CD4-positive, alpha-beta T cell treated with Interleukin-15 for 1 hour (primary cell): ENCODE data around the gene PIEZO2.
"Not testable (repeated sequence)": the region's sequence is repeated elsewhere in the genome, so short reads cannot be mapped to it uniquely, and the experiment has no call there.

ENCODE experiments used
- DNase-seq: peaks from one replicate; pipeline ENCODE4 v3.0.0-alpha.2; 2020

The PIEZO2 gene

GRCh38 chr18:10660179-10660884 is 489.0 kb downstream of the PIEZO2 start:
- DNase-seq = no peak

DNA sequence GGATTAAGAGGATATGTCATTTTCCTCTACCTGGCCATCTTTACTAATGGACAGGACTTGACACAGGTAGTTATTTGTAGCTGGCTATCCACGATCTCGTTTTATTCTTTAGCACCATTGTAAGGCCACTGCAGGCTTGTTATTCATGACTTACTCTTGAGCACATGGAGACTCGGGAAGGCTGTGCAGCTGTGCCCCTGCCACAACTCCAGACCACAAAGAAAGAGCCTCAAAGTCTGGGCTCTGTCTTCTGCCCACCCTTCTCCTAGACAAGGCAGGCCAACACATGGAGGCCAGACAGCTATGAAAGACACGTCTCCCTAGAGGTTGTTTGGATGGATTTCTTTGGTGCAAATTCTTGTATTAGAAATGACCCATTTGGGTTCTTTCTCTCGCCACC is 489.8 kb downstream of the PIEZO2 start:
- no peak for DNase-seq

GRCh38 chr18:10659000-10659399 is 490.4 kb downstream of the PIEZO2 start:
- DNase-seq = no peak

- not testable (repeated sequence) for DNase-seq
Observed at GRCh38 chr18:10644003-10644402, 505.4 kb downstream of the PIEZO2 start.

DNA sequence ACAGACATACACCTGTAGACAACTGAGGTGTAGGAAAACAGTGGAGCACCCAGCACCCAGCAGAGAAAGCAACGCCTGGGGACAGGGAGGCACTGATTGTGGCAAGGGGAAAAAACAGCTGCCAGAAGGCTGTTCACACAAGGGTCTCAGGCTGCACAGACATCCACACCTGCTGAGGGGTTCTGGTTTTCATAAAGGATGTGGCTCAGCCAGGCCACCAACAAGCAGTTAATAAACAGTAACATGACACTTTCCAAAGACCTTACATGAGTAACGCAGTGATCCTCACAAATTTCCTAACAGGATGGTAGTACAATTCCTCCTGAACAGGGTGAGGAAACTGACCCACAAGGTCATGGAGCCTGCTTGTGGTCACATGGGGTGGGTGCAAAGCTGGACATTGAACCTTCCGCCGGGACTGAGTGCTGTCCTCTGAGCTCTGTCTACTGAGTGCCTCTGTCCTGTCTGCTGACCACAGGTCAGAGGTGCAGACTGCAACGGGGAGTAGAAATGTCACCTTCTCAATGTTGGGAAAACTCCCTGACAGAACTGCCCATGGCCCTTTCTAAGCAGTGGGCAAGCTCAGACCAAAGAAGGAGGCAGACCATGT is 506.3 kb downstream of the PIEZO2 start:
- not testable (repeated sequence) for DNase-seq

DNA sequence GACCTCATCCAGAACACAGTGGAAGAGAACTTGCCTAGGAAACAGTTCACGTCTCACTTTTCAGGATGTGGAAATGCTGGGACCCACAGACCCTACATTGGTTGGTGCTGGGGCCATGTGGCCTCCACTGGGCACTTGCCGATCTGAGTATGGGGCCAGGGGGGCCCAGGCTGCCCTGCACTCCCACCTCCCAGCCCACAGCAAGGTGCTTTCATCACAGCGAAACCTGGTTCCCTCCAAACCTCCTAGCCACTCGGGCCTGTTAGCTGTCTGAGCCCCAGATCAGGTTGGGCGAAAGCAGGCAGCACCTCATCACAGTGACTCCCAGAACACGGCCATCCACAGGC is 510.9 kb downstream of the PIEZO2 start:
- DNase-seq = not testable (repeated sequence)

DNA sequence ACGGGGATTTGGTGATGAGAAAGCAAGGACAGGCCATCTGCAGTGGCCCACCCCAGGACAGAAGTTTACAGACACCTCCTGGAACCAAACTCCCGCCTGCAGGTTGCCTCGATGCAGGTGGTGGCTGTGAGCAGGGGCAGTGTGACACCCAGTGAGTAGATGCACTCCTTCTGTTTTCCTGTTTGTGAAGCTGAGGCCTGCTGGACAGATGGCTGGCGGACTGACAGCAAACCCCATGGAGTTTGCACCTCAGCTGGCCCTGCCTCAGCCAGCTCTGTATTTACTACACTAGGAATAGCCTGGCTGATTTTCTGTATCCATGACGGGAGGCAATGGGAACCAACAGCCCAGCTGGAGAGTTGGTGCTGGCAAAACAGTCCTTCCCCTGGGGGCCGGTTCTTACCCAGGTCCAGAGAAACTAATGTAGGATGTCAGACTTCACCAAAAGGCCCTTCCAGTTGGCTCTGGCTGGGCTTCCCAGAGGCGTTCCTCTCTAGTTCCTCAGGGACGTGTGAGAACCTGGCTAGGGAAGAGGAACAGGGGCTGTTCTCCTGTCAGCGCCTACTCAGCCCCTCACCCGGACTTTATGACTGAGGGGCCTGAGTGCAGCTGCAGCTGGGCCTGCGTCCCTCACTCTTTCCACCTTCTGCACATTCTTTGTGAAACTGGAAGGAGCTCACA is 511.4 kb downstream of the PIEZO2 start:
- DNase-seq = not testable (repeated sequence)

DNA sequence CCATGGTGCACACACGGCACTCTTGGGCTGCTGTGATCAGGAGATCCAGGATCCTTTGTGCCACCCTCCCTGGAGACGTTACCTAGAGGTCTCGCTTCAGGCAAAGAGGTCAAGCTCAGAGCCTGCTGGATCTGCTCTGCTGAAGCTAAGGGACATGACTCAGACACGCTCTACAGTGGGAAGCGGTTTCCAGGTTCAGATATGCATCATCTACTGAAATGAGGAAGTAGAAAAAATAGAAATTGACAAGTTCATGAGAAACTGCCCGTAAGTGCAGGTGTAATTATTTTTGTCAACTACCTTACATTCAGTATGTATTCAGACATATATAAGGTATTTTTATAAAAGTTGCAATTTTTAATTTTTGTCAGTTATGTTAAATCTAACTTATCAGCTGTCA is 520.3 kb downstream of the PIEZO2 start:
- DNase-seq = peak; percentile 26

DNA sequence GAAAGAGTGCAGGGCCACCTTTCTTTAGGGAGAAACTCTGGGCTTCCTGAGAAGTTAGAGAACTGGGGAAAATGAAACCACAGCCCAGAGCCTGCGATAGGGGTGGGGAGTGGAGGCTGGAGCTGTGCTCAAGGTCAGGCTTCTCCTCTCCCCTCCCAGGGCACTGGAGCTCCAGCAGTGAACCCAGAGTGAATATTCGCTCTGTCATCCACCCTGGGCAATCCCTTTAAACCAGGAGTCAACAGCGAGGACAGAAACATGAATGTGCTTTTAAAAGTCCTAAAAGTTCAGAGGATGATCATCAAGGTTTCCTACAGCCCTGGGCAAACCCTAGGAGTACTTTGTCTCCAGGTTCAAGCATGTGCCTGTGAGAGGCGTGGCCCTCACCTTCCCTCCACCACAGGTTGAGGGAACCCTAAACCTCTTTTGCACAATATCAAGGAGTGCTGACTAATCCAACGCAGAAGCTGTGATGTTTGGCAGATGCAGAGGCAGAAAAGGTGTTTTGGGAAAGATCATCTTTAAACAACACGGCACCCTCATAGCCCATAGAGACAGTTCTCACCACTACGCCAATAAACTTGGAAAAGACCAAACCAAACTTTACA is 522.7 kb downstream of the PIEZO2 start:
- not testable (repeated sequence) for DNase-seq

- not testable (repeated sequence) for DNase-seq
Observed at GRCh38 chr18:10623606-10624005, 525.8 kb downstream of the PIEZO2 start.

DNA sequence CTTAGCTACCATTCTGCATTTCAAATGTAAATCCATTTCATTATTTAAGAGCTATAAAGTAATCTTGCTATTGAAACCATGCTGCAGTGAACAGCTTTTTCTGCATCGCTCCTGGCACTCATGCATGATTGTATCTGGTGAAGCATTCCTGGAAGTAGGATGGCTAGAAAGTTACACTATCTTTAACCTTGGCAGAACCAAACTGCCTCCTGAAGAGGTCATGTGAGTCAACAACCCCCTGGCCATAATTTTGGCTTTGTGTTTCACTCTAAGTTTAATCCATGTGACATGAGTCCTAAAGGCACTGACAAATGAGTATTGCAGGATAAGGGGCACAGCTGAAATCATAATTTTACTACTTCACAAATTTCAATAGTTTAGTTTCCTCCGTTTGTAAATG is 526.4 kb downstream of the PIEZO2 start:
- not testable (repeated sequence) for DNase-seq

DNA sequence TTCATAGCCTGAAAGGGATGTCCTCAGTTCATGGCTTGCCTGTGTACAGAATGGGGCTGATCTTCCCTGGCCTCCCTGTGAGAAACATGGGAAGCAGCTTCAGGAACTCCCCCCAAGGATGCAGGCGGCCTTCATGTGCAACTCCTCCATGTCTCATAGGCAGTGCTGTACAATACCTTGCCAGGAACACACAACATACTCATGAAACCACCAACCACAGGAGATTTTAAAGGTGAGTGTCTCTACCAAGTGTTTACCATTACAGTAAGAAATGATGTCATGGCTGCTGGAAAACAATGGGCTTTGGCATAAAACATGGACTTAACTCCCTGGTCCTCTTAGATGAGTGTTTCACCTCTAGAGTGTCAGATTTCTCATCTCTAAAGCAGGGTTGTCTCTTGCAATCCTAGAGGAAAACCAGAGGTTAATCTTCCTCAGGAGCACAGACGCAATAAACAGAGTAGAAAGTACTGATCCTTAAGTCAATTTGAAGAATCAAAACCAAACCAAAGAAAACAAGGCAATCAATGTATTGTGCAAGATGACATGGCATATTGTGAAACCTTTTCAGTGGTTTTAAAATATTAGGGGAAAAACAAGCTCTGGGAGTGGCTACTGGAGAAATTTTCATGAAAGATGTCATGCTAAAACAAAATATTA is 528.6 kb downstream of the PIEZO2 start:
- DNase-seq = not testable (repeated sequence)
